GM18526 (cell line): ENCODE measurements around the gene SNX27.

Experiments used
- POLR2A ChIP-seq: IDR thresholded peaks from 3 replicates; pipeline ENCODE4 v1.6.1; 2011; ENCODE audit not compliant: insufficient read length; ENCODE audit errors: extremely low read depth

SNX27 gene

DNA sequence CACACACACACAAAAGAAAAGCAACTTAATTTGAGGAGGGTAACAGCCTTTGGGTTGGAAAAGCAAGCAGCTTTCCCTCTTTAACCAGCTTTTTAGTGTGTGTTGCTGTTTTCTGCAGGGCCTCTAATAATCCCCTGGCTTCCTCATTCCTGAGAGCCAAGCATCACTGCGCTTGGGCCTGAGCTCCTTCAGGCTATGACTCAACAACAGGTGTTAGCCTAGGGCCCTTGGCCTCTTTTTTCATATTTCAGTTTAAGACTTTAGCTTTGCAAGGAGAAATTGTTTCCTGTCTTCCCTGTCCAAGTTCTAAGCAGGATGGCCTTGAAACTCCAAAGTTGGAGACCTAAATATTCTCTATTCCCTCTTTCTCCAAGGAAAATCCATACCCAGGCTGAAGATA, 26.2 kb upstream of the SNX27 start:
- no peak for TF ChIP-seq POLR2A

GRCh38 chr1:151590961-151591360, 20.9 kb upstream of the SNX27 start:
- TF ChIP-seq POLR2A, result no peak

DNA sequence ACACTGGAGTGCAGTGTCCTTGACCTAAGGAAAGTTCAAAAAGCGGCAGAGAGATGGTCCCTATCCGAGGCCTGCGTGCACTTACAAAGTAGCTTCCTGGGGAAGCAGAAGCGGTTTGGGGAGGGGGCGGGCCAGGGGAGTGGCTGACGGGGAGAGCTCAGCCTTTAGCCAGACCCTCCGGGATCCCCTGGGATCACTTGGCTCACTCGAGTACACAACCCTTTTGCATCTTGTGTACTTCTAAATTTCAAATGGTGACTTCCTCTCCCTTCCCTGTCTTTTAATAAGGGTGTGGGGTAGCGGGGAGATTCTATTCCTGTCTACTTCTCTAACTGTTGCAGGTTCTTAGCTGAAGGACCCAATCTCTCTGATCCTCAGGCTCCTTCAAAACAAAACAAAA, 18.1 kb upstream of the SNX27 start:
- no peak for TF ChIP-seq POLR2A

GRCh38 chr1:151594143-151594625, 17.7 kb upstream of the SNX27 start:
- no peak for TF ChIP-seq POLR2A

- no peak for TF ChIP-seq POLR2A
These were observed 15.5 kb upstream of the SNX27 start for GRCh38 chr1:151596166-151596953.

GRCh38 chr1:151604291-151604690, 7.6 kb upstream of the SNX27 start:
- no peak for TF ChIP-seq POLR2A

- TF ChIP-seq POLR2A, result no peak
These were observed 5.5 kb upstream of the SNX27 start for GRCh38 chr1:151606384-151606783.

- no peak for TF ChIP-seq POLR2A
These were observed 5.0 kb upstream of the SNX27 start for GRCh38 chr1:151606857-151607256.

DNA sequence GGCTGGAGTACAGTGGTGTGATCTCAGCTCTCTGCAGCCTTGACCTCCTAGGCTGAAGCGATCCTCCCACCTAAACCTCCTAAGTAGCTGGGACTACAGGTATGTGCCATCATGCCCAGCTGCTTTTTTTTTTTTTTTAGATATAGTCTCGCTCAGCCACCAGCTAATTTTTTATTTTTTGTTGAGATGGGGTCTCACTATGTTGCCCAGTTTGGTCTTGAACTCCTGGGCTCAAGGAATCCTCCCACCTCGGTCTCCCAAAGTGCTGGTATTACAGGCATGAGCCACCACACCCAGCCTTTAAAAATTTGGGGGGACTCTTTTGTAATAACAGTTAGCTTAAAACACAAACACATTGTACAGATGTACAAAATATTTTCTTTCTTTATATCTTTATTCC, 1.7 kb upstream of the SNX27 start:
- TF ChIP-seq POLR2A, result no peak

DNA sequence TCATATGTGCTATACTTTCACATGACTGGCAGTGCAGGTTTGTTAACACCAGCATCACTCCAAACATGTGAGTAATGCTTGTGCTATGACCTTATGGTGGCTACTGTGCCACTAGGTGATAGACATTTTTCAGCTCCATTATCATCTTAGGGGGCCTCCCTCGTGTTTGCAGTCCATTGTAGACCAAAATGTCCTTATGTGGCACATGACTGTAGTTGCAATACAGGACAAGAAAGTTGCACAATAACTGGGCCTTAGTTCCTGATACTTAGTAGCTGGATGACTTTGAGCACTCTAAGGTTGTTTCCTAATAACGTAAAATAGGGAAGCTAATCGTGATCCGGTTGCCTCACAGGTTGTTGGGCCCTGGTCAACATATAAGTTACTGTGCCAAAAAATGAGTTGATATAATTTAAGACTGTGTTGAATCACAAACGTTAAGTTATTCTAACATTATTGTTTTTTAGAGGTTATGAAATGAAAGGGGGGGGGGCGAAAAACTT, 511 bp upstream of the SNX27 start:
- no peak for TF ChIP-seq POLR2A

- TF ChIP-seq POLR2A, result no peak
These were observed 841 bp downstream of the SNX27 start for GRCh38 chr1:151612501-151613281.

GRCh38 chr1:151613282-151613780, 1.5 kb downstream of the SNX27 start:
- no peak for TF ChIP-seq POLR2A

GRCh38 chr1:151615711-151616504, 4.1 kb downstream of the SNX27 start:
- no peak for TF ChIP-seq POLR2A

- no peak for TF ChIP-seq POLR2A
These were observed 4.6 kb downstream of the SNX27 start for GRCh38 chr1:151616505-151616849.

DNA sequence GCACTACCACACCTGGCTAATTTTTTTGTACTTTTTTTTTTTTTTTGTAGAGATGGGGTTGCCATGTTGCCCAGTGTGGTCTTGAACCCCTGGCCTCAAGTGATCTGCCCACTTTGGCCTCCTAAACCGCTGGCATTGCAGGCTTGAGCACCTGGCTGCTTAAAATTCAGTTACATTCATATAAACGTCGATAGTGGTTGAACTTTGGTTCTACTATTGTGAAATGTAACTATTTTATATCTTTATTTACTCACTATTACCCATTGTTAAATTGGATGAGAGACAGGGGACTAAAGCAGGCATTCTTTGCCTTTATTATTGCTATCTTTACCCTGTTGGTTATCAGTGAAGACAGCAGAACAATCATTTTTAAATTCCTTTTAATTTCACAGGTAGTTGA, 6.2 kb downstream of the SNX27 start:
- TF ChIP-seq POLR2A, result no peak

DNA sequence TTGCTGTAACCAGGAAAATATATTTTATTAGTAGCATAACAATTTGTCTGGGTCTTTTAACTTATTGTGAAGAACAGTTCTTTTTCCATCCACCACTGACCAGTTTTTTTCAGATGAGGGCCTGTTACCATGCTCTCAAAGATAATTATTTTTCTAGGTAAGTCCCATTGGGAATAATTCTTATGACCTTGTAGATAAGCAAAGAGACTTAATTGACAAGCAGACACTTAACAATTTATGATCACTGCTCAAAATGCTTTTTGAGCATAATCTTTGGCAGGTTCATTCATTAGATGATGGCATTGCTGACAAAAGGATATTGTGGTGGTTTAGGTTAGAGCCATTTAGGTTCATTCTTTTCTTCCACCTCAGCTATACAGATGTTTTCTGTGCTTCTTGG, 6.6 kb downstream of the SNX27 start:
- no peak for TF ChIP-seq POLR2A
